Common myeloid progenitor, CD34-positive (primary cell): ENCODE measurements around the gene OSCAR.

Source experiments
- CTCF ChIA-PET: fragments of 350-600 bp; sonication (Branson Sonifier 250); formaldehyde crosslinking; loops from one replicate; lab custom pipeline; 2021; ENCODE audit warnings: antibody characterized with exemption; lab: Charles Lee
- POLR2A ChIA-PET: fragments of 350-600 bp; sonication (Branson Sonifier 250); formaldehyde crosslinking; loops from one replicate; lab custom pipeline; 2021; ENCODE audit warnings: antibody characterized with exemption; lab: Charles Lee
- DNase-seq, 3 donors: peaks; one replicate each; pipeline versions ENCODE4 v3.0.0 to v3.0.0-alpha.2; 2013
- H3K27ac ChIP-seq, 2 experiments: 1 replicate in 1 of 2; 2 replicates in 1 of 2; pipeline ENCODE4 v1.7.0; 2013; ENCODE audit warnings: inconsistent platforms in 2 of 2, low read length in 2 of 2, mild to moderate bottlenecking in 2 of 2, low read depth in 1 of 2, moderate library complexity in 1 of 2; ENCODE audit not compliant: severe bottlenecking in 2 of 2, insufficient read depth in 1 of 2, poor library complexity in 1 of 2
- H3K27me3 ChIP-seq, 5 experiments: replicated peaks in 2 of 5; 1 replicate in 3 of 5; 2 replicates in 2 of 5; pipeline versions ENCODE4 v1.6.1 to v1.7.0; 2013; ENCODE audit warnings: low read length in 4 of 5, mild to moderate bottlenecking in 2 of 5, moderate library complexity in 2 of 5, inconsistent platforms in 1 of 5; ENCODE audit not compliant: insufficient read depth in 5 of 5, control insufficient read depth in 4 of 5
- H3K36me3 ChIP-seq, 4 experiments: 1 replicate in 2 of 4; 2 replicates in 2 of 4; pipeline versions ENCODE4 v1.6.1 to v1.7.0; 2013; ENCODE audit warnings: low read length in 3 of 4, control low read depth in 1 of 4, mild to moderate bottlenecking in 1 of 4; ENCODE audit not compliant: control insufficient read depth in 4 of 4, insufficient read depth in 4 of 4
- H3K4me1 ChIP-seq, 4 experiments: 1 replicate in 3 of 4; 2 replicates in 1 of 4; pipeline versions ENCODE4 v1.6.1 to v1.7.1; 2013; ENCODE audit warnings: low read length in 3 of 4, mild to moderate bottlenecking in 3 of 4, control low read depth in 1 of 4, inconsistent platforms in 1 of 4, moderate library complexity in 1 of 4; ENCODE audit not compliant: control insufficient read depth in 4 of 4, insufficient read depth in 4 of 4; ENCODE audit errors: control extremely low read depth in 1 of 4
- H3K4me3 ChIP-seq, 7 experiments: 1 replicate in 4 of 7; 2 replicates in 3 of 7; pipeline versions ENCODE4 v1.5.1 to v1.7.0; 2013; ENCODE audit warnings: mild to moderate bottlenecking in 7 of 7, low read length in 6 of 7, moderate library complexity in 6 of 7, inconsistent platforms in 2 of 7, low read depth in 2 of 7, control low read depth in 1 of 7; ENCODE audit not compliant: insufficient read depth in 4 of 7, control insufficient read depth in 1 of 7; ENCODE audit errors: extremely low read depth in 1 of 7
- H3K9me3 ChIP-seq, 5 experiments: 1 replicate in 4 of 5; 2 replicates in 1 of 5; pipeline versions ENCODE4 v1.6.1 to v1.7.1; 2013; ENCODE audit warnings: low read length in 4 of 5, mild to moderate bottlenecking in 2 of 5, inconsistent platforms in 1 of 5, low read depth in 1 of 5, moderate library complexity in 1 of 5; ENCODE audit not compliant: control insufficient read depth in 4 of 5, insufficient read depth in 2 of 5; ENCODE audit errors: control extremely low read depth in 1 of 5
- whole genome bisulfite sequencing: methylation state at CpG from one replicate; pipeline ENCODE4 v1.1.5; 2013; ENCODE audit not compliant: insufficient coverage; 5-methylcytosine and 5-hydroxymethylcytosine counted together

The OSCAR gene

GRCh38 chr19:54109651-54110050, 9.0 kb upstream of the OSCAR start:
- no peaks in the 10 kb centered on the region for H3K27me3 ChIP-seq
- H3K27ac ChIP-seq = no peak overlapping the region
- H3K36me3 ChIP-seq = peaks cover 3 to 67% (median 46%) of the 10 kb centered on the region in 4 experiments
- WGBS = 100% methylated on average over 2 of the region's 6 CpGs
- no peak overlapping the region for H3K4me3 ChIP-seq
- ChIA-PET CTCF (interaction anchor here (1.6 kb wide), 1 partner anchor 13 kb away, joined by 3 read pairs; no protein-coding TSS in a partner anchor), POLR2A (no interaction called here)
- DNase-seq = no peak
- H3K9me3 ChIP-seq = no peaks in the 10 kb centered on the region
- H3K4me1 ChIP-seq = peaks cover 0 to 10% (median 10%) of the 10 kb centered on the region in 4 experiments

- CTCF ChIA-PET = interaction anchor here (1.6 kb wide), 1 partner anchor 12 kb away, joined by 3 read pairs; no protein-coding TSS in a partner anchor
These were observed 7.9 kb upstream of the OSCAR start for GRCh38 chr19:54108496-54108895.

GRCh38 chr19:54107876-54108490, 7.4 kb upstream of the OSCAR start:
- DNase-seq = no peak

More at GRCh38 chr19:54108496-54108895, 7.9 kb upstream of the OSCAR start:
- 92% methylated on average over 4 of the region's 7 CpGs for WGBS
- Histone ChIP-seq H3K27ac (no peak overlapping the region), H3K4me3 (no peak overlapping the region), H3K27me3 (no peaks in the 10 kb centered on the region), H3K9me3 (no peaks in the 10 kb centered on the region), H3K36me3 (peaks cover 3 to 67% (median 46%) of the 10 kb centered on the region in 4 experiments), H3K4me1 (peaks cover 0 to 2% (median 1%) of the 10 kb centered on the region in 4 experiments)
- POLR2A ChIA-PET = no interaction called here
- DNase-seq = no peak

GRCh38 chr19:54106716-54107115, 6.1 kb upstream of the OSCAR start:
- H3K4me3 ChIP-seq = no peak overlapping the region
- WGBS = 98% methylated on average over 11 of the region's 15 CpGs
- no peak for DNase-seq
- H3K36me3 ChIP-seq = peaks cover 2 to 56% (median 40%) of the 10 kb centered on the region in 4 experiments
- ChIA-PET CTCF (interaction anchor here (1.1 kb wide), 1 partner anchor 15 kb away, joined by 3 read pairs; no protein-coding TSS in a partner anchor), POLR2A (no interaction called here)
- H3K4me1 ChIP-seq = peaks cover 0 to 12% (median 10%) of the 10 kb centered on the region in 4 experiments
- H3K27me3 ChIP-seq = no peaks in the 10 kb centered on the region
- no peaks in the 10 kb centered on the region for H3K9me3 ChIP-seq
- H3K27ac ChIP-seq = no peak overlapping the region

More at GRCh38 chr19:54107876-54108490, 7.4 kb upstream of the OSCAR start:
- CTCF ChIA-PET = interaction anchor here (1.1 to 1.6 kb wide), 2 partner anchors 11 to 14 kb away, joined by 3 read pairs; no protein-coding TSS in a partner anchor
- H3K4me1 ChIP-seq = peaks cover 0 to 7% (median 6%) of the 10 kb centered on the region in 4 experiments
- H3K4me3 ChIP-seq = no peak overlapping the region
- 94% methylated on average over 9 of the region's 21 CpGs for WGBS
- H3K27ac ChIP-seq = no peak overlapping the region
- POLR2A ChIA-PET = no interaction called here
- H3K9me3 ChIP-seq = no peaks in the 10 kb centered on the region
- H3K27me3 ChIP-seq = no peaks in the 10 kb centered on the region
- peaks cover 3 to 63% (median 44%) of the 10 kb centered on the region in 4 experiments for H3K36me3 ChIP-seq

- Histone ChIP-seq H3K27me3 (no peaks in the 10 kb centered on the region), H3K36me3 (peaks cover 2 to 52% (median 36%) of the 10 kb centered on the region in 4 experiments), H3K27ac (no peak overlapping the region), H3K4me1 (peaks cover 0 to 12% (median 11%) of the 10 kb centered on the region in 4 experiments), H3K9me3 (no peaks in the 10 kb centered on the region), H3K4me3 (no peak overlapping the region)
- 95% methylated on average over 10 of the region's 10 CpGs for WGBS
- POLR2A ChIA-PET = no interaction called here
- DNase-seq = no peak
- CTCF ChIA-PET = no interaction called here
These were observed 5.2 kb upstream of the OSCAR start for GRCh38 chr19:54105796-54106195.

- ChIA-PET POLR2A (no interaction called here), CTCF (no interaction called here)
- DNase-seq = no peak
- H3K36me3 ChIP-seq = peaks cover 2 to 46% (median 31%) of the 10 kb centered on the region in 4 experiments
- no peak overlapping the region for H3K4me3 ChIP-seq
- no peaks in the 10 kb centered on the region for H3K9me3 ChIP-seq
- H3K4me1 ChIP-seq = peaks cover 0 to 17% (median 12%) of the 10 kb centered on the region in 4 experiments
- 94% methylated on average over 10 of the region's 11 CpGs for WGBS
- no peak overlapping the region for H3K27ac ChIP-seq
- no peaks in the 10 kb centered on the region for H3K27me3 ChIP-seq
These were observed 4.6 kb upstream of the OSCAR start for GRCh38 chr19:54104998-54105715.
